Hematopoietic multipotent progenitor cell treated with erythropoietin and hydrocortisone succinate and interleukin-3 and kit ligand, for 17 days (in vitro differentiated cells): ENCODE results near the gene SH3GLB1.

Experiments used
- DNase-seq: peaks from one replicate; pipeline ENCODE4 v3.0.0-alpha.2; 2015; ENCODE audit warnings: low spot score

The SH3GLB1 gene

GRCh38 chr1:86774305-86775295 is 70.2 kb downstream of the SH3GLB1 start:
- DNase-seq, result no peak

GRCh38 chr1:86775395-86775794 is 71.0 kb downstream of the SH3GLB1 start:
- no peak for DNase-seq

- no peak for DNase-seq
These were observed 71.7 kb downstream of the SH3GLB1 start for GRCh38 chr1:86776108-86776507.

- no peak for DNase-seq
These were observed 74.3 kb downstream of the SH3GLB1 start for GRCh38 chr1:86778569-86779239.

GRCh38 chr1:86779308-86780191 is 75.2 kb downstream of the SH3GLB1 start:
- no peak for DNase-seq

GRCh38 chr1:86782482-86782881 is 78.1 kb downstream of the SH3GLB1 start:
- DNase-seq, result no peak

- no peak for DNase-seq
These were observed 83.2 kb downstream of the SH3GLB1 start for GRCh38 chr1:86787621-86788020.

GRCh38 chr1:86788300-86789206 is 84.2 kb downstream of the SH3GLB1 start:
- DNase-seq, result no peak

- DNase-seq, result no peak
These were observed 90.9 kb downstream of the SH3GLB1 start for GRCh38 chr1:86795316-86795715.
